HG03060 (cell line): ENCODE results near the gene EIF4A3.

Source experiments
- ATAC-seq: cut with Tn5 transposase; IDR thresholded peaks from one replicate; pipeline ENCODE4 v1.9.1; 2021; ENCODE audit warnings: low read depth, moderate number of reproducible peaks; ENCODE audit not compliant: unreplicated experiment

Gene EIF4A3

GRCh38 chr17:80147035-80147822 lies at the start of gene EIF4A3:
EIF4A3 (minus strand) TSS chr17:80147128; CDS start chr17:80146961, 167 bp downstream.
- peak; percentile 57 for ATAC-seq

- ATAC-seq: no peak
Measured at GRCh38 chr17:80196652-80197051, 49.7 kb upstream of the EIF4A3 start.

GRCh38 chr17:80195671-80196529 lies 49.0 kb upstream of the EIF4A3 start:
- ATAC-seq: no peak

GRCh38 chr17:80195141-80195540 lies 48.2 kb upstream of the EIF4A3 start:
- no peak for ATAC-seq

- no peak for ATAC-seq
Measured at GRCh38 chr17:80191865-80192661, 45.1 kb upstream of the EIF4A3 start.

- no peak for ATAC-seq
Measured at GRCh38 chr17:80191192-80191591, 44.3 kb upstream of the EIF4A3 start.

GRCh38 chr17:80190716-80191115 lies 43.8 kb upstream of the EIF4A3 start:
- ATAC-seq: no peak

- ATAC-seq: no peak
Measured at GRCh38 chr17:80189611-80190010, 42.7 kb upstream of the EIF4A3 start.

- no peak for ATAC-seq
Measured at GRCh38 chr17:80187515-80187941, 40.6 kb upstream of the EIF4A3 start.

GRCh38 chr17:80187090-80187489 lies 40.2 kb upstream of the EIF4A3 start:
- ATAC-seq: no peak

GRCh38 chr17:80185968-80186367 lies 39.0 kb upstream of the EIF4A3 start:
- ATAC-seq: no peak

GRCh38 chr17:80184423-80184714 lies 37.4 kb upstream of the EIF4A3 start:
- ATAC-seq: no peak

- ATAC-seq: no peak
Measured at GRCh38 chr17:80183581-80184422, 36.9 kb upstream of the EIF4A3 start.

GRCh38 chr17:80182845-80183223 lies 35.9 kb upstream of the EIF4A3 start:
- ATAC-seq: no peak

- ATAC-seq: no peak
Measured at GRCh38 chr17:80182118-80182844, 35.4 kb upstream of the EIF4A3 start.

- ATAC-seq: no peak
Measured at GRCh38 chr17:80181431-80181830, 34.5 kb upstream of the EIF4A3 start.

- no peak for ATAC-seq
Measured at GRCh38 chr17:80180192-80180591, 33.3 kb upstream of the EIF4A3 start.

- no peak for ATAC-seq
Measured at GRCh38 chr17:80177986-80178595, 31.2 kb upstream of the EIF4A3 start.

GRCh38 chr17:80176757-80177156 lies 29.8 kb upstream of the EIF4A3 start:
- ATAC-seq: no peak
